Common myeloid progenitor, CD34-positive (primary cell): ENCODE data around the gene PPIH.

Source experiments
- CTCF ChIA-PET: fragments of 350-600 bp; sonication (Branson Sonifier 250); formaldehyde crosslinking; loops from one replicate; lab custom pipeline; 2021; ENCODE audit warnings: antibody characterized with exemption; lab: Charles Lee
- POLR2A ChIA-PET: fragments of 350-600 bp; sonication (Branson Sonifier 250); formaldehyde crosslinking; loops from one replicate; lab custom pipeline; 2021; ENCODE audit warnings: antibody characterized with exemption; lab: Charles Lee
- DNase-seq, 3 donors: peaks; one replicate each; pipeline versions ENCODE4 v3.0.0 to v3.0.0-alpha.2; 2013
- H3K27ac ChIP-seq, 2 experiments: 1 replicate in 1 of 2; 2 replicates in 1 of 2; pipeline ENCODE4 v1.7.0; 2013; ENCODE audit warnings: inconsistent platforms in 2 of 2, low read length in 2 of 2, mild to moderate bottlenecking in 2 of 2, low read depth in 1 of 2, moderate library complexity in 1 of 2; ENCODE audit not compliant: severe bottlenecking in 2 of 2, insufficient read depth in 1 of 2, poor library complexity in 1 of 2
- H3K27me3 ChIP-seq, 5 experiments: replicated peaks in 2 of 5; 1 replicate in 3 of 5; 2 replicates in 2 of 5; pipeline versions ENCODE4 v1.6.1 to v1.7.0; 2013; ENCODE audit warnings: low read length in 4 of 5, mild to moderate bottlenecking in 2 of 5, moderate library complexity in 2 of 5, inconsistent platforms in 1 of 5; ENCODE audit not compliant: insufficient read depth in 5 of 5, control insufficient read depth in 4 of 5
- H3K36me3 ChIP-seq, 4 experiments: 1 replicate in 2 of 4; 2 replicates in 2 of 4; pipeline versions ENCODE4 v1.6.1 to v1.7.0; 2013; ENCODE audit warnings: low read length in 3 of 4, control low read depth in 1 of 4, mild to moderate bottlenecking in 1 of 4; ENCODE audit not compliant: control insufficient read depth in 4 of 4, insufficient read depth in 4 of 4
- H3K4me1 ChIP-seq, 4 experiments: 1 replicate in 3 of 4; 2 replicates in 1 of 4; pipeline versions ENCODE4 v1.6.1 to v1.7.1; 2013; ENCODE audit warnings: low read length in 3 of 4, mild to moderate bottlenecking in 3 of 4, control low read depth in 1 of 4, inconsistent platforms in 1 of 4, moderate library complexity in 1 of 4; ENCODE audit not compliant: control insufficient read depth in 4 of 4, insufficient read depth in 4 of 4; ENCODE audit errors: control extremely low read depth in 1 of 4
- H3K4me3 ChIP-seq, 7 experiments: 1 replicate in 4 of 7; 2 replicates in 3 of 7; pipeline versions ENCODE4 v1.5.1 to v1.7.0; 2013; ENCODE audit warnings: mild to moderate bottlenecking in 7 of 7, low read length in 6 of 7, moderate library complexity in 6 of 7, inconsistent platforms in 2 of 7, low read depth in 2 of 7, control low read depth in 1 of 7; ENCODE audit not compliant: insufficient read depth in 4 of 7, control insufficient read depth in 1 of 7; ENCODE audit errors: extremely low read depth in 1 of 7
- H3K9me3 ChIP-seq, 5 experiments: 1 replicate in 4 of 5; 2 replicates in 1 of 5; pipeline versions ENCODE4 v1.6.1 to v1.7.1; 2013; ENCODE audit warnings: low read length in 4 of 5, mild to moderate bottlenecking in 2 of 5, inconsistent platforms in 1 of 5, low read depth in 1 of 5, moderate library complexity in 1 of 5; ENCODE audit not compliant: control insufficient read depth in 4 of 5, insufficient read depth in 2 of 5; ENCODE audit errors: control extremely low read depth in 1 of 5
- WGBS: methylation state at CpG from one replicate; pipeline ENCODE4 v1.1.5; 2013; ENCODE audit not compliant: insufficient coverage; 5-methylcytosine and 5-hydroxymethylcytosine counted together

The PPIH gene

GRCh38 chr1:42674682-42675081, 16.5 kb downstream of the PPIH start:
- no peak for DNase-seq
- no CpG with 5 or more reads among the region's 1 CpG for WGBS
- POLR2A ChIA-PET = no interaction called here

DNA sequence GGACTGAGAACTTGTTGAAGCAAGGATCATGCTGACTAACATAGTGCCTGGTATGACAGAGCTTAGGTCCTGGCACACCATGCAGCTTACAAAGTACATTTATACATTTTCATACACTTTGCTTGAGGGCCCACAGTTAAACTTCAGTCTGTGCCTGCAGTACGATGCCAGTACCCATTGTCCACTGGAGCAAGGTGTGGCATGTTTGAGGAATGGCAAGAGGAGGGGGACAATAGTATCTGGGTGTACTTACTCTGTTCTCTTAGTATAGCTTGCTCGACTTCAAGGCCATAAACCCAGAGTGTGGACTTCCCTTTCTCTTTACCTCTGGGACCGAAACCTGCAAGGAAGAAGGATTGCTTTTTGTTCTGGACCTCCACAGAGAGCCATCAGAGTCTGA, 17.2 kb downstream of the PPIH start:
- Histone ChIP-seq H3K27ac (no peak overlapping the region), H3K36me3 (peaks cover 13 to 46% (median 33%) of the 10 kb centered on the region in 4 experiments), H3K4me3 (no peak overlapping the region), H3K27me3 (no peaks in the 10 kb centered on the region), H3K4me1 (peaks cover 3 to 12% (median 4%) of the 10 kb centered on the region in 4 experiments), H3K9me3 (no peaks in the 10 kb centered on the region)
- ChIA-PET CTCF (interaction anchor here (0.9 to 1.4 kb wide), 3 partner anchors 8 to 72 kb away, joined by 3 to 7 read pairs (median 3); no protein-coding TSS in a partner anchor), POLR2A (interaction anchor here (0.6 kb wide), 1 partner anchor 123 kb away, joined by 3 read pairs; no protein-coding TSS in a partner anchor)
- 100% methylated on average over 2 of the region's 3 CpGs for WGBS
- DNase-seq = no peak

More at GRCh38 chr1:42674682-42675081, 16.5 kb downstream of the PPIH start:
- Histone ChIP-seq H3K27me3 (no peaks in the 10 kb centered on the region), H3K27ac (no peak overlapping the region), H3K4me1 (peaks cover 0 to 7% (median under 1%) of the 10 kb centered on the region in 4 experiments), H3K9me3 (no peaks in the 10 kb centered on the region), H3K36me3 (peaks cover 16 to 53% (median 39%) of the 10 kb centered on the region in 4 experiments), H3K4me3 (no peak overlapping the region)
- CTCF ChIA-PET = interaction anchor here (0.9 to 1.4 kb wide), 3 partner anchors 9 to 73 kb away, joined by 3 to 7 read pairs (median 3); no protein-coding TSS in a partner anchor

GRCh38 chr1:42676534-42677087, 18.4 kb downstream of the PPIH start:
- ChIA-PET CTCF (no interaction called here), POLR2A (interaction anchor here (0.6 kb wide), 2 partner anchors 87 to 324 kb away, joined by 5 to 6 read pairs; no protein-coding TSS in a partner anchor)
- H3K4me3 ChIP-seq = no peak overlapping the region
- H3K4me1 ChIP-seq = peaks cover 11 to 23% (median 14%) of the 10 kb centered on the region in 4 experiments
- 83% methylated on average over 1 of the region's 3 CpGs for WGBS
- H3K9me3 ChIP-seq = no peaks in the 10 kb centered on the region
- peaks cover 13 to 45% (median 28%) of the 10 kb centered on the region in 4 experiments for H3K36me3 ChIP-seq
- no peak for DNase-seq
- H3K27ac ChIP-seq = no peak overlapping the region
- no peaks in the 10 kb centered on the region for H3K27me3 ChIP-seq

DNA sequence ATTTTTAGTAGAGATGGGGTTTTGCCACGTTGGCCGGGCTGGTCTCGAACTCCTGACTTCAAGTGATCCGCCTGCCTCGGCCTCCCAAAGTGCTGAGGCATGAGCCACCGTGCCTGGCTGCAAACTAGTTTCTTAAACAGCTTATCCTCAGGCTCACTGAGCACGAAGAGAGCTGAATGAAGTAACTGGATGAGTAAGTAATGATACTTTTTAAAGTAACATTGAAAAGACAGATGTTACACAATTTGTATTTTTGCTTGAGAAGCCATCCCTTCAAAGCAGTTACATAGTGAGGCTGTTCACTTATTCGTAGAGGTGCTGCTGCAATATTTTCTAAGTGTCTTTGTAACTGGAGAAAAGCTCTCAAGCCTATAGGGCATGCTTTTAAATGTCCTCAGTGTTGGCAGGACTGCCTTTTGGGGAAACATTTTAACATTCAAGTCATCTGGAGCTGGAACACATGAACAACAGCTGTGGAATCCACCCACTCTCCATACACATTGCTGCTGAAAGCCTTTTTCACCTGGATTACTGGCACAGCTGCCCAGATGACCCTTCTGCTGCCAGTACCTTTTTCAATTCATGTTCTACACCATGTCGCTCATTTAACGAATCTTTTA, 21.3 kb downstream of the PPIH start:
- DNase-seq = no peak
- Histone ChIP-seq H3K9me3 (no peaks in the 10 kb centered on the region), H3K36me3 (peaks cover 2 to 35% (median 21%) of the 10 kb centered on the region in 4 experiments), H3K27ac (no peak overlapping the region), H3K4me1 (peaks cover 23 to 36% (median 26%) of the 10 kb centered on the region in 4 experiments), H3K27me3 (no peaks in the 10 kb centered on the region), H3K4me3 (no peak overlapping the region)
- POLR2A ChIA-PET = no interaction called here
- WGBS = 97% methylated on average over 5 of the region's 10 CpGs
- CTCF ChIA-PET = interaction anchor here (0.8 to 1.1 kb wide), 2 partner anchors 9 to 70 kb away, joined by 3 read pairs; no protein-coding TSS in a partner anchor

GRCh38 chr1:42680055-42680454, 21.8 kb downstream of the PPIH start:
- Histone ChIP-seq H3K27ac (no peak overlapping the region), H3K36me3 (peaks cover 0 to 35% (median 20%) of the 10 kb centered on the region in 4 experiments), H3K27me3 (no peaks in the 10 kb centered on the region), H3K4me1 (peaks cover 28 to 38% (median 31%) of the 10 kb centered on the region in 4 experiments), H3K4me3 (no peak overlapping the region), H3K9me3 (no peaks in the 10 kb centered on the region)
- 50% methylated on average over 2 of the region's 2 CpGs for WGBS
- DNase-seq = no peak
- ChIA-PET POLR2A (no interaction called here), CTCF (interaction anchor here (1.1 kb wide), 1 partner anchor 9 kb away, joined by 3 read pairs; no protein-coding TSS in a partner anchor)

- peak; percentile 35 to 71 (median 66) for DNase-seq
- WGBS = 6% methylated on average over 16 of the region's 18 CpGs
- Histone ChIP-seq H3K9me3 (no peaks in the 10 kb centered on the region), H3K36me3 (peaks cover 0 to 33% (median 12%) of the 10 kb centered on the region in 4 experiments), H3K4me1 (peaks cover 28 to 47% (median 37%) of the 10 kb centered on the region in 4 experiments), H3K27ac (peak overlapping the region; percentile 81 to 93), H3K27me3 (no peaks in the 10 kb centered on the region), H3K4me3 (peak overlapping the region; percentile 68 to 96 (median 81))
- CTCF ChIA-PET = interaction anchor here (1.1 to 1.4 kb wide), 3 partner anchors 10 to 64 kb away, joined by 4 to 5 read pairs (median 4); no protein-coding TSS in a partner anchor
- POLR2A ChIA-PET = no interaction called here
Measured at GRCh38 chr1:42680921-42681683, 22.9 kb downstream of the PPIH start.
